HG03439 (cell line): ENCODE results near the gene PCSK2.

Experiments used
- ATAC-seq: cut with Tn5 transposase; IDR thresholded peaks from one replicate; pipeline ENCODE4 v1.9.1; 2021; ENCODE audit warnings: mild to moderate bottlenecking, moderate library complexity; ENCODE audit not compliant: unreplicated experiment

Gene PCSK2

DNA sequence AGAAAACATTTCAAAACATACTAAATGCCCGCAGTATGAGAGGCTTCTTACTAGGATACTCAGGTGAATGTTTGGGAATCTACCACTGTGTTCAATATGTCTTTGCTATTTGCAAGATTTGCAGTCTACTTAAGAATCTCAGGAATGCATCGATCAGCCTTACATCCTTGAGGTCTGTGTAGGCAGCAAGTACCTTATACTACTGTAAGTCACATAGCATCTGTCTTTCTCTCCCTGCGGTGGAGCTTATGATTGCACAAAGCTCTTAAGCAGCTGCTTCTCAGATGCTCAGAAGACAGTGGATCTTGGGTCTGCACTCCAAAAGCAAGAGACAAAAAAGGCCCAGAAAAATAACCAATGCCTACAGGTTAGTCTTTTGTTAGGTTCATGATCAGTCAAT, 21.4 kb downstream of the PCSK2 start:
- ATAC-seq, result no peak

DNA sequence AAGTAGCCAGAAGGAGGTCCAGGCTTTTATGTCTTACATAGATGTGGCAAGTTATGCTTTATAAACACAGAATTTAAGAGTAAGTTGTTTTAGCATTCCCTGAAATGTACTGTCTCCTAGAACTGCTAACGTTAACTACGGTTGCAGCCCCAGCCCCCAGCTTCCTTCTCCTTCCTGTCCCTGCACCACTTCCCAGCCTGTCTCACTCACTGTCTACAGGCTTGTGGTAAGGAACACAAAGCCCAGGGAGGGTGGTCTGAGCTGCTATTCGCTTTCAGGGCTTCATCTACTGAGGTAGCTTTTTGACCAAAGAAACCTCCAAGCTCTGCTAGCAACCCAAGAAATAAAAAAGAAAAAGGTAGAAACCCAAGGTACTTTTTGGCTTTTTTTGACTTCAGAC, 35.9 kb downstream of the PCSK2 start:
- ATAC-seq, result no peak

DNA sequence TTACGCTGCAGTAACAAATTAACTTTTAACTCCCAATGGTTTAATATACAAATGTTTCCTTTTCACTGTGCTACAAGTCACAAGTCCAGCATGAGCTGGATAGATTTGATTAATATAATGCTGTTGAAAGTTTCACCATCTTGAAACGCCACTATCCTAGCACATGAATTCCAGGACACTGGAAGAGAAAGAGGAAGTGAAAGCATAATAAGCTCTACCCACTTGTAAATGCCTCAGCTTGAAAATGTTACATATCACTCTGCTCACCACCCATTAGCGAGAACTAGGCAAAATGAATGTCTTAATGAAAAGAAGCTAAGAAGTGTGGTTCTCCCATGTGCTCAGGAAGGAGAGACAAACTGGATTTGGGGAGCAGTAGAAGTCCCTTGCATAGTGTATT, 46.9 kb downstream of the PCSK2 start:
- no peak for ATAC-seq

DNA sequence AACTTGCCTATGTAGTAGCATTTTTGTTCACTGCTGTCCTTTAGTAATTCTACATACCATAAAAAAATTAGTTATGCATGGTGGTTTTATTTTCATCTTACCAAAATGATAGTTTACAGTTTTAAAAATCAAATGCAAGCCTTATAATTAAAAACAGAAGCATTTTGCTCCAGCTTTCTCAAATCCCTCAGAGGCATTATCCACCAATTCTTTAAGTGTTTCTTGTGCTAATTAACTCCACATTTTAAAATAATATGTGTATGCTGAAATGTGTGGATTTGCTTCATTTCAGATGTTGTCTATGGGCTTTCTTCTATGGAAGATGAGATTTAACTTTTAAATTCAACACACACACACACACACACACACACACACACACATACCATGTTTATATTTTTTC, 49.3 kb downstream of the PCSK2 start:
- ATAC-seq, result no peak

DNA sequence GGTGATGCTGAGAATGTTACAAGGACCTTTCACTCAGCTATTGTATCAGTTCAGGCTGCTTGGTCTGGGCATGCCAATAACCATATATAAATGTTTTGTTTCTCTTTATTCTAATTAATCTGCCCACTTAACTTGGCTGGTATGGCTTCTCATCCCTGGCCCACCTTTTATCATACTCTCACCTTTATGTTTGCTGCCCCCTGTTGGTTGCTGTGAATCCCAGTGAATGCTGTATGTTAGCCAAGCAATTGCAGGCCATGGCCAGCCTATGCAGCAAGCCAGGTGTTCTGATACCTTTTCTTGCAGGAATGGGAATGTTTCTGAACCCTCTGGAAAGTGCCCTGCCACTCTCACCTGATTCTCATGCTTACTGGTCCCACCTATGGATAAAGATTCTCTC, 54.6 kb downstream of the PCSK2 start:
- no peak for ATAC-seq

DNA sequence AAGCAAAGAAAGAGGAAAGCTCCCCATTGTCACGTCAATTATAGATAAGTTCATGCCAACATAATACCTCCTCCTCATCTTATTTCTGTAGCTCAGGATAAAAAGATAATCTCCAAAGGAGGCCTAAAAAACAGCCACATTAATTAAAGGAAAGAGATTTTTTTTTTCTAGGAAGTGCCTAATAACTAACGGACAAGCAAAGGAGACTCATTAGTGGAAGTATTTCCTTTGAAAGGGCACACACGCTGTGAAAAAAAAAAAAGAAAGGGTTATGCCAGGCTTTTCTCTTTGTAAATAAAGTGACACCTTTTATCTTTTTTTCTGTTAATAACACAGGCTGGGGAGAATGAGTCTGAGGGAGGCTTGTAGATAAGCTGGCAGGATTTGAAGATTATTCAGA, 55.7 kb downstream of the PCSK2 start:
- ATAC-seq, result no peak

DNA sequence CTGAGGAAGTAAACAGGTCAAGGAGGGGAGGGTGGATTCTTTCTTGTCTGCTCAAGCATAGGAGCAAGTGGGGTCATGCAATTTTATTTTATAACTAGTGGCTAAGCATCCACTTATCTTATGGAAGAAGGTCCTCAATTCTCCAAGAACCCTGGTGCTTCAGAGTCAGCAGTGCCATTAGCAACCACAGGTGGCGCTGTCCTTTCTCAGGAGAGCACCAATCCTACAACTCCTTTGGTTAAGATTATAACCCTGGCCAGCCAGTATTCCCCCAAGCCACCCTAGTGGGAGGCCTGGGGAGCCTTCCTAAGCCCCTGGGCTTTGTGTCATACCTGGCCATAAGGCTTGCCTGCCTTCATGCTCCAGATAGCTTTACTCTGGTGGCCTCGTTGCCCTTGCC, 60.7 kb downstream of the PCSK2 start:
- ATAC-seq, result no peak

DNA sequence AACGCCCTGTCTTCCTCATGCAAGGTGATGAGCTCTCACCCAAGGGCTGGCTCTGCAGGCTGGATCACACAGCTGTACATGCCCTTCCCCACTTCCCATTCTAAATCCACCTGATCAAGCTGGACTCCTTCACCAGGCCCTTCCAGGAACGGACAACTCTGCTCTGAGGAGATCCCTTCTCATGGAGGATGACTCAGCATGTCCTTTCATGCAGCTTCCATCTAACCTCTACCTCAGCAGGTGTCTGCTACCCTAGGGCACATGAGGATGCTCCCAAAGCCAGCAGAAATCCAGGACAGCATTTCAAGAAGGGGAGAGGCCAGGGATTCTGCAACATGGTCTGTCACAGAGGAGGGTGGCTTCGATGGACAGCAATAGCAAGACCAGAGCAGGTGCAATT, 61.2 kb downstream of the PCSK2 start:
- ATAC-seq, result no peak

DNA sequence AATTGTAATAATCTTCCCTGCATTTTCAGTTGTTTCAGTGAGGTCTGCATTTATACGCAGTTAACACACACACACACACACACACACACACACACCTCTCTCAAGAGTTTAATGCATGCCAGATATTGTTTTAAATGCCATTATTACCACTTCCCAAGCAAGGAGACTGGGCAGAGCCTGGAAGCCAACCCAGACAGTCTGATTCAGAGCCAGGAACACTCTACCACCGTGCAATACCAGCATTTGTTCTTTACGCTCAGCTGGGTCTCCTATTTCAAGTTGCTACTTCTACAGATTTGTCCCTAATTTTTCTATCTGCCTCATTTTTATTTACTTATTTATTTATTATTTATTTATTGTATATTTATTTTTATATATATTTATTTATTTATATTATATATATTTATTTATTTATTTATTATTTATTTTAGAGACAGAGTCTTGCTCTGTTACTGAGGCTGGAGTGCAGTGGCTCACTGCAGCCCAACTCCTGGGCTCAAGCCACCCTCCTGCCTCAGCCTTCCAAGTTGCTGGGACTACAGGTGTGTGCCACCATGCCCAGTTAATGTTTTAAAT, 68.4 kb downstream of the PCSK2 start:
- no peak for ATAC-seq

DNA sequence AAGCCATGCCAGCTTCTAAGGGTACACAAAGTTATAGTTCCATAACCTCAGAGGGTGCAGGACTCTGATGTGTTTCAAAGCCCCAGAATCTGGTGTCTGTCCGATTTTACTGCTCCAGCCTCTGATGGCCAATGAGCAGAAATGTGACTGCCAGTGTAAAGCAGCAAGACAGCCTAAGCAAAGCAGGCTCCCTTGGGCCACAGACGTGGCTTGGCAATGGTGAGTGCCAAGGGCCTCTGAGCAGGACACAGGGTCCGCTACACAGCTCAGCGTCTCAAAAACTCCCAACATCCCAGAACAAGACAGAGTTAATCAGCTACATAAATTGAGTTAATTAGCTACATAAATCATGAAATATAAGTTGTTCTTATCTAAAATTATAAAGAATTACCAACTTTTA, 69.2 kb downstream of the PCSK2 start:
- ATAC-seq, result no peak

DNA sequence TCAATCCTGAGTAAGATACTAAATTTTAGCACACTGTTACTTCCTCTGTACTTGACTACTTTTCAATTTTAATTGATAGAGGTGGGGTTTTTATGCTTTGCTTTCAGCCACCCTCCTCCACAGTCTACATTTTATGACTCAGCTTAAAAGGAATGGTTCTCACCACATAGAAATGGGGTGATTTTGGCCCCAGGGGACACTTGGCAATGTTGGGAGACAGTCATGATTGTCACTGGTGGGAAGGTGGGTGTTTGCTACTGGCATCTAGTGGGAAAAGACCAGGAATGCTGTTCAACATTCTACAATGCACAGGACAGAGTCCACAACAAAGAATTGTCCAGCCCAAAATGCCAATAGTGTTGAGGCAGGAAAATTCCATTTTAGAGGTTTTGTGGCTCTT, 71.3 kb downstream of the PCSK2 start:
- ATAC-seq, result no peak

DNA sequence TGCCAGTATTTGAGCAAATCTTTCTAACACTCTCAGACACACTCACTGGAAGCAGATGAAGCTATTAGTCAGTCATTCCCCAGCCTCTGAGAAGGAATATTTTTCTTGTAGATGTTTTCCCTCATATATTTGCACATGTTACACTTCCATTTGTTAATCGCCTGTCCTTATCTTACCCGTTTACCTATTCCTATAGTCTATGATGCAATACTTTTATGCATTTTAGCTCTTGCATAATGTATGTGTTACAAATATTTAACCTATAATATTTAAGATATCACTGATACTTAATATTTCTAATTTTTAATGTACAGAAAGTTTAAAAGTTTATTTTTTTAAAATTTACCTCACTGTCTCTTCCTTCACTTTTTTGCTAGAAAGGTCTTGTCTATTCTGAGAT, 71.9 kb downstream of the PCSK2 start:
- ATAC-seq, result no peak

DNA sequence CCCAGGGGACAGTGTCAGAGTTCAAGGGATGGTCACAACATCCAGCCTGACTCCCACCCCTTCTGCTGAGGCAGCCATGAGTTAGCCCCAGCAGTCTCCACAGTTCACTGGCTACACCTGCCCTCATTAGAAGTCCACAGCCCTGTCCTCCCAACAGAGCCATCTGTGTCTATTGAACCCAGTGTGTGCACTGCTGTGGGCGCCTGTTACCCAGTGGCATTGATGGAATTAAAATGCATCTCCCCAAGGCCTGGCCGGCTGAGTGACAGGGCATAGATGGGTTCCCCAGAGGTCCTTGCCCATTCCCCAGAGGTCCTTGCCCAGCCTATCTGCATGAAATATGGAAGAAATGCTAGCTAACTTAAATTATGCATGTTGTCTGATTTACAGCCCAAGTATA, 73.3 kb downstream of the PCSK2 start:
- ATAC-seq, result no peak

DNA sequence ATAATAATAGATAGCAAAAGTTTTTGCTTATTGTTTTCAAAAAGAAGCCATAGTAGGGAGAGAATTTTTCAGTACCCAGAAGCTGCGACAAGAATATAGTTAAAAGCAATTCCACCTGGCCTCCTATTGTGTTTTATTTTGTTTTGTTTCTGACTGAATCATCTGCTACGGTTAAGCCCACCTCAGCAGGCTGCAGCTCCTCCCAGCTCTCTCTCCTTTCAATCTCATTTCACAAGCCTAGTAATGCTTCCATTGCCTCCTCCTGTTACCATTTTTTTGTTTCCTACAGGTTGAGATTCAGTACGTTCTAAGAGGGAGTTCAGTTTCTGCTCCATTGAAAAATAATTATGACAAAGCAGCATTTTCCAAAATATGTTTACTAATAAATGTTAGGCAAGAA, 77.9 kb downstream of the PCSK2 start:
- ATAC-seq, result no peak

DNA sequence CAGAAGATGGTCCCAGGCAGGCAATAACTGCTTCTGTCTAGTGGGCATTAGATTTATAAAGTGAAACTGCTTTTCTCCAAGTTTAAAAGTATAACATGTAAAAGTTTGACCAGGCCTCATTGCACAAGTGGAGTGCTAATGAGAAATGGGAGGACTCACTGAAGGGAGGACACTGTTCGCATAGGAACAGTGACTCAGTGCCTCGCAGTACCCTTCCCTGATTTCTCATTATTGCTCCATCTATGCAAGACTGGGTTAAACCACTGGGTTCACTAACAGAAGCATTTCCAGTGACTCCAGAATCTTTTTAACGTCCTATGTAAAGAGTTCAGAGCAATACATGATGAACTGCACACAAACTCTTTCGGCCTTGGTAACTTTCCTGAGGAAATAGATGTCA, 79.6 kb downstream of the PCSK2 start:
- ATAC-seq, result no peak

DNA sequence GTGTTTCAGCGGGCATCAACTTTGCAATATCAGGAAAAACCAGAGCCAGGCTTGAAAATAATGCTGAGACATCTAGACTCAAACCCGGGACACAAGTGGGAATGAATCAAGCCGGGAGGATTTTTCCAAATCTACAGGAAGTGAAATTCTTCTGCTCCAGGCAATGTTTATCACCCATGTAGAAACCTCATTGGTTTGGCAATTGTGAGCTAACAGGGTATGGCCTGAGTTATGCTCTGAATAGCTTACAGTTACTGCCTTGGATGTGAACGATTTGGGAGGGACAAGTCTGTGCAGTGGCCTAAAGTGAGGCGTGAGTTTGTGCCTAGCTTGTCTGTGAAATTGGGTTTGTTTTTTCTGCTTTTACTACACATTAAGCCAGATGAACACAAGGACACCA, 87.4 kb downstream of the PCSK2 start:
- ATAC-seq, result no peak

DNA sequence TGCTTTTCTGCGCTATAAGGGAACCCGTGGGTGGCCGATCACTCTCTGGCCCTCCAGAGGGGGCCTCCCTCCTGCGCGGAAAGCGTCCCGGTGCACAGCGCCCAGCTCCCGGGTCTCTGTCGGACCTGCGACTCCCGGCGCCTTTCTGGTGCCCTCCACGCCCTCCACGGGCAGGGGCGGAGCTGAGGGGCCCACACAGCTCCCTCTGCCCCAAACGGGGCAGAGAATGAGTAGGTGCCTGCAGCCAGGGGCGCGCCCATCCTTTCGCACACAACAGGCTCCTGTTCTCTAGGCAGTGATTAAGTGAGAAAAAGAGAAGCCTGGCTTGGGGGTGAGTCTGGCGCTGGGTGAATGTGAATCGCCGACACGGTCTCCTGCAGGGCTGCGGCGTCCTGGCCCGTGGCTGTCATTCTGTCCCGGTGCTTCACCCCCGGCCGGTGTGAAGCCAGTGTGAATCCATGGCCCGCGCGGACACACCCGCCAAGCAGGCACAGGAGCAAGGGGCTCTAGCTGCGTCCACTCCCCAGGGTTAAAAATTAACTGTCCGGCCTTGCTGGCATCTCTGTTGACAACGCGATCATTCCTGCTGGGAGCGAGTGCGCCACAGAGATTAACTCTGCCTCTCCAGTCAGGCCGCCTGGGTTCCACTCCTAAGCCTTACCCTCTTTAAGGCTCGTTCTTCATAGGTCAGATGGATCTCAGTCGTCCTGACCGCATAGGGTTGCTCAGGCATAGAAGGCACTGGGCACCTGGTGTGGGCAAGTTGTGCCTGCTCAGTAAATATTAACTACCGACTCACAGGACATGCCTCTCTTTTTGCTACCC, 88.8 kb downstream of the PCSK2 start:
- ATAC-seq, result no peak

DNA sequence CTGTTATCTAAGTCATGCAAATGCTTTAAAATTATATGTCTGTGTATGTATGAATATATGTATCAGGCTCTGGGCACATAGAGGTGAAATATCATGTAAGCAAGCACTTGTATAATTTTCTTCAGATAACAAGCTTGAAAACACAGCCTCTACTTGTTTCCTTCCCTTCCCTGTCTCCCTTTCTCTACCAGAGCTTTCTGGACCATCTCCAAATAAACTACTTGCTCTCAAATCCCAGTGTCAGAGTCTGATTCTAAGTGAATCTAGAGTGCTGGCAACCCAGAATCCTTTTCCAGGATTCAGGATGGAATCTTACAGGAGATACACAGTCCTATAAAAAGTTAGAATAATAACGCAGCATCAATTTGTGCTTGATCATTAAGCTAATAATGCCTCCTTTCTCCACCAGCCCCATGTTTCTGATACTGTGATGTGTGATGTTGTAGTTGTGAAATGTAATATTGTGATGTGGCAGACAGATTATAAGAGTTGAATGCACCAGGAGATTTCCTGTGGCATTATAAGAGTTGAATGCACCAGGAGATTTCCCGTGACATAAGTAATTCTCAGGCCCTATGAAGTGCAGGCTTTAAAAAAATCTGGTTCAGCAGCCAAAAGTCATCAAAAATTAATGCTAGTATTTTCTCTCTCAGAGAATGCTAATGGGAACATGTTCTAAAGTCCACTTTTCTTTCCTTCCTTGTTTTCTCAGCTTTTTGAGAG, 89.6 kb downstream of the PCSK2 start:
- ATAC-seq, result no peak

DNA sequence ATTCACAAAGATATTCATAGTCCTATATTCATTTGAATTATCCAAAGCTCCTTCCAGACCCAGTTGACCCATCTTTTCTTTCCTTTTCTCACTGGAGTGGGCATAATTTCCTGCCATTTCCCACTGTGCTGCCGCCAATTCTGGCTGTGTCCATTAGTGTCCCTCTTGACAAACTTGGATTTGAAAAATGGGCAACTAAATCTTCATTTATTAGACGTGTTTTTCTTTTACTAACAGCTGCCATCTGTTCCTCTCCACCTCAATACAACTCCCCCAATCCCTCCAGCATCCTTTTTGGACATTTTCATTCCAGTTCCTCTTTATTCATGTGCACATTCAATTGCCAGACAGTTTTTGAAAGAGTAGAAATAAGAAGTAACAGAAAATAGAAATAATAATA, 90.5 kb downstream of the PCSK2 start:
- ATAC-seq, result no peak

DNA sequence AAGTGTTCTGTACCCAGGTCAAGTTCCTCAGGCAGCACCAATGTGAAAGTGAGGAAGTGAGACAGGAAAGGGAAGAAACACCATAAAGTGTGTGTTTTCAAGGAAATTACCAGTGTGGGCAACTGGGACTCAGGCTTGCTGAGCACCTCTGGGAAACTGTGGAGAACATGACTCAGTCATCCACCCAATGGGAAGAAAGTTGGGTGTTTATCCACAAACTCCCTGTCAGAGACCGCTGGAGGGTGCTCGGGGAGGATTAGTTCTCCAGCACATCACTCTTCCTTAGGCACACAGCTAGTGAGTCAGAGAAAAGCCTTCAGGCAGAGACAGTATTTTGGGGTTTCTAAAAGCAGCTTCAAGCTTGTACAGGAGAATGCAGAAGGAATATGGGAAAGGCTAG, 93.6 kb downstream of the PCSK2 start:
- ATAC-seq, result no peak

DNA sequence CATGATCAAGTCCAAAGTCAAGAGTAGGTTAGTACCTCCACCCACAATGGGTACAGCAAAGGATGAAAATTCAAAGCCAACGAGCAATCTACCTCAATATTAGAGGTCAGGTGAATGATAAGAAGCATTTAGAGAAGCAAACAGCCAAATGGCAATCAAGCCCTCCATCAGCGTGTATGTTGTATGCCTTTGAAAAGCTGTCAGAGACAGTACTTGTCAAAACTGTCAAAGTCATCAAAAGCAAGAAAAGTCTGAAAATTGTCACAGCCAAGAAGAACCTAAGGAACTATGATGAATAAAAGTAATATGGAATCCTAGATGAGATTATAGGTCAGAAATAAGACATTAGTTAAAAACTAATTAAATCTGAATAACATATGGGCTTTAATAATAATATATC, 99.3 kb downstream of the PCSK2 start:
- no peak for ATAC-seq
